ENCODE data around the gene OR52I2.

DNA sequence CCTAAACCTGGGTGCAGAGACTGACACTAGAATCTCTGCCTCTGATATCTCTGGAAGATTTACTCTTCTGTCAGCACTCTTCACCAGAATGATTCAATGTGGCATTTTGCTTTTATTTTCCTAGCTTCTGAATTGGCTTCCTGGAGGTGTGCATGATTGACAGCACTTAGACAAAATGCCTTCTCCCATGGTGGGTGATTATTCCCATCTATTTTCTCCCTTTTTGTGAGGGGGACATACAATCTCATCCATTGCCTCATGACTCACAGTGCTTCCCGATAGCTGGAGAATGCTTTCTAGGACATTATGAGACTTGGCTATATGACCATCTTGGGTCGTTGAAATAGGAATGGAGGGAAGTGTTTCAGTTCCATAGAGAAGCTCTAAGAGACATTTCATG is 30.4 kb downstream of the OR52I2 start:
- TF ChIP-seq TAF1 (IDR thresholded peaks at IDR 0.05; ENCODE audit: low read depth, low read length) (no peak), POLR2A (IDR thresholded peaks at IDR 0.05; ENCODE audit: low read depth, low read length) (no peak)
